HUES6 (cell line): ENCODE results near the gene SPATS2.
"Not testable (repeated sequence)": the region's sequence is repeated elsewhere in the genome, so short reads cannot be mapped to it uniquely, and the experiment has no call there.

Experiments
- H3K27ac ChIP-seq: 2 replicates; pipeline ENCODE4 v1.7.0; 2013; ENCODE audit warnings: low read depth, mild to moderate bottlenecking, low read length, inconsistent platforms
- H3K27me3 ChIP-seq: 2 replicates; pipeline ENCODE4 v1.6.1; 2013; ENCODE audit warnings: low read length; ENCODE audit not compliant: control insufficient read depth, insufficient read depth
- H3K36me3 ChIP-seq: 2 replicates; pipeline ENCODE4 v1.6.1; 2013; ENCODE audit warnings: low read length; ENCODE audit not compliant: control insufficient read depth, insufficient read depth
- H3K4me1 ChIP-seq: 2 replicates; pipeline ENCODE4 v1.6.1; 2013; ENCODE audit warnings: low read length; ENCODE audit not compliant: control insufficient read depth, insufficient read depth
- H3K4me3 ChIP-seq: 2 replicates; pipeline ENCODE4 v1.5.1; 2013; ENCODE audit warnings: low read depth, low read length
- H3K9ac ChIP-seq: one replicate; pipeline ENCODE4 v1.6.1; 2013; ENCODE audit warnings: mild to moderate bottlenecking, low read length
- H3K9me3 ChIP-seq: 2 replicates; pipeline ENCODE4 v1.6.1; 2013; ENCODE audit warnings: low read depth, low read length; ENCODE audit not compliant: control insufficient read depth, insufficient read depth

SPATS2 gene

GRCh38 chr12:49502590-49502989, 135.3 kb downstream of the SPATS2 start:
- Histone ChIP-seq H3K4me3 (no peak overlapping the region), H3K27me3 (no peaks in the 10 kb centered on the region), H3K36me3 (peaks cover 24% of the 10 kb centered on the region), H3K27ac (no peak overlapping the region), H3K9me3 (no peaks in the 10 kb centered on the region), H3K9ac (no peak overlapping the region), H3K4me1 (no peaks in the 10 kb centered on the region)

- H3K4me1 ChIP-seq, result no peaks in the 10 kb centered on the region
- peaks cover 24% of the 10 kb centered on the region for H3K36me3 ChIP-seq
- H3K9ac ChIP-seq, result no peak overlapping the region
- H3K9me3 ChIP-seq, result no peaks in the 10 kb centered on the region
- no peak overlapping the region for H3K27ac ChIP-seq
- no peaks in the 10 kb centered on the region for H3K27me3 ChIP-seq
- H3K4me3 ChIP-seq, result no peak overlapping the region
Measured at GRCh38 chr12:49503674-49504180, 136.5 kb downstream of the SPATS2 start.

GRCh38 chr12:49505672-49506071, 138.4 kb downstream of the SPATS2 start:
- Histone ChIP-seq H3K36me3 (peaks cover 14% of the 10 kb centered on the region), H3K9ac (no peak overlapping the region), H3K4me3 (no peak overlapping the region), H3K27me3 (no peaks in the 10 kb centered on the region), H3K4me1 (no peaks in the 10 kb centered on the region), H3K27ac (no peak overlapping the region), H3K9me3 (no peaks in the 10 kb centered on the region)

- H3K9ac ChIP-seq, result no peak overlapping the region
- H3K27me3 ChIP-seq, result no peaks in the 10 kb centered on the region
- H3K4me1 ChIP-seq, result no peaks in the 10 kb centered on the region
- peaks cover 9% of the 10 kb centered on the region; the same call in 1 of the 2 replicates for H3K36me3 ChIP-seq
- H3K9me3 ChIP-seq, result no peaks in the 10 kb centered on the region
- no peak overlapping the region for H3K4me3 ChIP-seq
- no peak overlapping the region for H3K27ac ChIP-seq
Measured at GRCh38 chr12:49507139-49507538, 139.9 kb downstream of the SPATS2 start.

- H3K4me3 ChIP-seq, H3K27me3 ChIP-seq, H3K9ac ChIP-seq, H3K9me3 ChIP-seq, H3K4me1 ChIP-seq, H3K27ac ChIP-seq, H3K36me3 ChIP-seq: not testable (repeated sequence)
Measured at GRCh38 chr12:49509681-49510080, 142.4 kb downstream of the SPATS2 start.

- Histone ChIP-seq H3K4me3 (no peak overlapping the region), H3K27me3 (no peaks in the 10 kb centered on the region), H3K27ac (no peak overlapping the region), H3K36me3 (no peaks in the 10 kb centered on the region; the same call in 1 of the 2 replicates), H3K4me1 (no peaks in the 10 kb centered on the region), H3K9me3 (no peaks in the 10 kb centered on the region), H3K9ac (no peak overlapping the region)
Measured at GRCh38 chr12:49511410-49511809, 144.1 kb downstream of the SPATS2 start.

DNA sequence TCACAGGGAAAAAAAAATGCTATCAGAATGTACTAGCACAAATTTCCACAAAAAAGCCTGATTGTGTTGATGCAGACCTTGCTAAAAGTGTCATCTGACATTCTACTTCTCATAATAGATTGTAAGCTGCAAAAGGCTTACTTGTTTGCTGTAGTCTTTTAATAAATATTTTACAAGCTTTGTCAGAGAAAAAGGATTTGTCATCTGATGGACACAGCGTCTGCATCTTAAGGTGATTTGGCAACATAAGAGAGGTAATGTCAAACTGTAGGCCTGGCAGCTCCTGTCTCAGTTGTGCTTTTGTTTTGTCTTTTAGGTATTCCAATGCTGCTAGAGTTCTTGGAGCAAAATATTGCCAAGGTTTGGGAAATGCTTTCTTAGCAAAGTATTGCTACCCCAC, 145.3 kb downstream of the SPATS2 start:
- Histone ChIP-seq H3K27ac (no peak overlapping the region), H3K4me1 (no peaks in the 10 kb centered on the region), H3K36me3 (peaks cover 5% of the 10 kb centered on the region; the same call in 1 of the 2 replicates), H3K9ac (no peak overlapping the region), H3K9me3 (no peaks in the 10 kb centered on the region), H3K4me3 (no peak overlapping the region), H3K27me3 (no peaks in the 10 kb centered on the region)

DNA sequence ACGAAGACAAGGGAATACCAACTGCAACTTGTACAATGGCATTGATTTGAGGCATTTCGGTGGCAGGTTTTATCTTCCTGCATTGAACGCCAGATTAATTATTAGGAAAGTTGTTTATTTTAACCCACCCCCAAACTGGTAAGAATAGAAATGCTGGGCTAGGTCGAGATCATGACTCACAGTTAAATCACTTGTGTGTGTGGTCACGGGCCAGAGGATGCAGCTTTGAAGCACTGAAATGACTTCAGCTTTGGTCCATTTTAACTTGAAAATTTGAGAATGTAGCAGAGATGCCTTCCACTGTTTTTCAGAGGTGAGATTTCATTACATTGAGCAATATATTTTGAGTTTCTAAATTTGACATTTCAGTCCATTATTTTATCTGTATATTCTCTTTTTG, 148.0 kb downstream of the SPATS2 start:
- Histone ChIP-seq H3K27ac (no peak overlapping the region), H3K4me3 (no peak overlapping the region), H3K27me3 (no peaks in the 10 kb centered on the region), H3K36me3 (peaks cover 5% of the 10 kb centered on the region), H3K9ac (no peak overlapping the region), H3K4me1 (no peaks in the 10 kb centered on the region), H3K9me3 (no peaks in the 10 kb centered on the region)

- Histone ChIP-seq H3K9me3 (no peaks in the 10 kb centered on the region), H3K4me3 (no peak overlapping the region), H3K27me3 (no peaks in the 10 kb centered on the region), H3K9ac (no peak overlapping the region), H3K27ac (no peak overlapping the region), H3K4me1 (no peaks in the 10 kb centered on the region), H3K36me3 (peaks cover 16% of the 10 kb centered on the region)
Measured at GRCh38 chr12:49518914-49519573, 151.8 kb downstream of the SPATS2 start.

- Histone ChIP-seq H3K27ac (no peak overlapping the region), H3K9me3 (no peaks in the 10 kb centered on the region), H3K4me3 (no peak overlapping the region), H3K4me1 (no peaks in the 10 kb centered on the region), H3K9ac (no peak overlapping the region), H3K36me3 (peaks cover 21% of the 10 kb centered on the region), H3K27me3 (no peaks in the 10 kb centered on the region)
Measured at GRCh38 chr12:49519574-49519936, 152.3 kb downstream of the SPATS2 start.

GRCh38 chr12:49521389-49521788, 154.1 kb downstream of the SPATS2 start:
- no peaks in the 10 kb centered on the region for H3K27me3 ChIP-seq
- no peak overlapping the region for H3K27ac ChIP-seq
- H3K4me1 ChIP-seq, result no peaks in the 10 kb centered on the region
- peaks cover 38% of the 10 kb centered on the region for H3K36me3 ChIP-seq
- no peaks in the 10 kb centered on the region for H3K9me3 ChIP-seq
- no peak overlapping the region for H3K9ac ChIP-seq
- no peak overlapping the region for H3K4me3 ChIP-seq
